ENCODE results near the gene EPO.
"Not testable (repeated sequence)": the region's sequence is repeated elsewhere in the genome, so short reads cannot be mapped to it uniquely, and the experiment has no call there.

Gene EPO

GRCh38 chr7:100736671-100737070 is 16.4 kb downstream of the EPO start:
- Histone ChIP-seq H3K4me1 (ENCODE audit: control insufficient read depth, insufficient read depth, low read length, poor library complexity, severe bottlenecking) (no peaks in the 10 kb centered on the region), H3K9me3 (ENCODE audit: control insufficient read depth, low read length) (no peaks in the 10 kb centered on the region), H3K4me3 (ENCODE audit: insufficient read depth, low read depth, low read length, poor library complexity, severe bottlenecking) (no peak overlapping the region), H3K36me3 (ENCODE audit: control insufficient read depth, insufficient read depth, low read length) (no peaks in the 10 kb centered on the region), H3K27ac (ENCODE audit: insufficient read depth, low read length, poor library complexity, severe bottlenecking) (no peak overlapping the region), H3K27me3 (replicated peaks; ENCODE audit: control insufficient read depth, insufficient read depth, low read length, poor library complexity, severe bottlenecking) (no peaks in the 10 kb centered on the region)
- DNase-seq: no peak

- no peak for DNase-seq
- H3K4me3 ChIP-seq (ENCODE audit: insufficient read depth, low read depth, low read length, poor library complexity, severe bottlenecking): no peak overlapping the region
- H3K27me3 ChIP-seq (replicated peaks; ENCODE audit: control insufficient read depth, insufficient read depth, low read length, poor library complexity, severe bottlenecking): no peaks in the 10 kb centered on the region
- no peaks in the 10 kb centered on the region for H3K9me3 ChIP-seq (ENCODE audit: control insufficient read depth, low read length)
- H3K36me3 ChIP-seq (ENCODE audit: control insufficient read depth, insufficient read depth, low read length): no peaks in the 10 kb centered on the region
- H3K27ac ChIP-seq (ENCODE audit: insufficient read depth, low read length, poor library complexity, severe bottlenecking): no peak overlapping the region
- no peaks in the 10 kb centered on the region for H3K4me1 ChIP-seq (ENCODE audit: control insufficient read depth, insufficient read depth, low read length, poor library complexity, severe bottlenecking)
These were observed 19.7 kb downstream of the EPO start for GRCh38 chr7:100739934-100740333.

GRCh38 chr7:100744605-100745004 is 24.3 kb downstream of the EPO start:
- no peak for DNase-seq
- no peaks in the 10 kb centered on the region for H3K4me1 ChIP-seq (ENCODE audit: control insufficient read depth, insufficient read depth, low read length, poor library complexity, severe bottlenecking)
- no peak overlapping the region for H3K27ac ChIP-seq (ENCODE audit: insufficient read depth, low read length, poor library complexity, severe bottlenecking)
- H3K36me3 ChIP-seq (ENCODE audit: control insufficient read depth, insufficient read depth, low read length): no peaks in the 10 kb centered on the region
- no peak overlapping the region for H3K4me3 ChIP-seq (ENCODE audit: insufficient read depth, low read depth, low read length, poor library complexity, severe bottlenecking)
- no peaks in the 10 kb centered on the region for H3K27me3 ChIP-seq (replicated peaks; ENCODE audit: control insufficient read depth, insufficient read depth, low read length, poor library complexity, severe bottlenecking)
- H3K9me3 ChIP-seq (ENCODE audit: control insufficient read depth, low read length): no peaks in the 10 kb centered on the region

GRCh38 chr7:100745184-100745583 is 24.9 kb downstream of the EPO start:
- H3K9me3 ChIP-seq (ENCODE audit: control insufficient read depth, low read length): no peaks in the 10 kb centered on the region
- no peak for DNase-seq
- H3K4me1 ChIP-seq (ENCODE audit: control insufficient read depth, insufficient read depth, low read length, poor library complexity, severe bottlenecking): no peaks in the 10 kb centered on the region
- no peak overlapping the region for H3K27ac ChIP-seq (ENCODE audit: insufficient read depth, low read length, poor library complexity, severe bottlenecking)
- no peaks in the 10 kb centered on the region for H3K36me3 ChIP-seq (ENCODE audit: control insufficient read depth, insufficient read depth, low read length)
- H3K4me3 ChIP-seq (ENCODE audit: insufficient read depth, low read depth, low read length, poor library complexity, severe bottlenecking): no peak overlapping the region
- H3K27me3 ChIP-seq (replicated peaks; ENCODE audit: control insufficient read depth, insufficient read depth, low read length, poor library complexity, severe bottlenecking): no peaks in the 10 kb centered on the region

- Histone ChIP-seq H3K4me3 (ENCODE audit: insufficient read depth, low read depth, low read length, poor library complexity, severe bottlenecking) (no peak overlapping the region), H3K27ac (ENCODE audit: insufficient read depth, low read length, poor library complexity, severe bottlenecking) (no peak overlapping the region), H3K27me3 (replicated peaks; ENCODE audit: control insufficient read depth, insufficient read depth, low read length, poor library complexity, severe bottlenecking) (no peaks in the 10 kb centered on the region), H3K9me3 (ENCODE audit: control insufficient read depth, low read length) (no peaks in the 10 kb centered on the region), H3K36me3 (ENCODE audit: control insufficient read depth, insufficient read depth, low read length) (no peaks in the 10 kb centered on the region), H3K4me1 (ENCODE audit: control insufficient read depth, insufficient read depth, low read length, poor library complexity, severe bottlenecking) (no peaks in the 10 kb centered on the region)
- DNase-seq: no peak
These were observed 32.7 kb downstream of the EPO start for GRCh38 chr7:100752994-100753393.

- no peak overlapping the region for H3K27ac ChIP-seq (ENCODE audit: insufficient read depth, low read length, poor library complexity, severe bottlenecking)
- no peak for DNase-seq
- no peaks in the 10 kb centered on the region for H3K27me3 ChIP-seq (replicated peaks; ENCODE audit: control insufficient read depth, insufficient read depth, low read length, poor library complexity, severe bottlenecking)
- H3K36me3 ChIP-seq (ENCODE audit: control insufficient read depth, insufficient read depth, low read length): no peaks in the 10 kb centered on the region
- no peak overlapping the region for H3K4me3 ChIP-seq (ENCODE audit: insufficient read depth, low read depth, low read length, poor library complexity, severe bottlenecking)
- no peaks in the 10 kb centered on the region for H3K4me1 ChIP-seq (ENCODE audit: control insufficient read depth, insufficient read depth, low read length, poor library complexity, severe bottlenecking)
- H3K9me3 ChIP-seq (ENCODE audit: control insufficient read depth, low read length): no peaks in the 10 kb centered on the region
These were observed 33.5 kb downstream of the EPO start for GRCh38 chr7:100753750-100754149.

GRCh38 chr7:100759357-100760171 is 39.3 kb downstream of the EPO start:
- no peaks in the 10 kb centered on the region for H3K27me3 ChIP-seq (replicated peaks; ENCODE audit: control insufficient read depth, insufficient read depth, low read length, poor library complexity, severe bottlenecking)
- DNase-seq: no peak
- H3K4me1 ChIP-seq (ENCODE audit: control insufficient read depth, insufficient read depth, low read length, poor library complexity, severe bottlenecking): no peaks in the 10 kb centered on the region
- no peak overlapping the region for H3K4me3 ChIP-seq (ENCODE audit: insufficient read depth, low read depth, low read length, poor library complexity, severe bottlenecking)
- H3K9me3 ChIP-seq (ENCODE audit: control insufficient read depth, low read length): no peaks in the 10 kb centered on the region
- H3K36me3 ChIP-seq (ENCODE audit: control insufficient read depth, insufficient read depth, low read length): no peaks in the 10 kb centered on the region
- no peak overlapping the region for H3K27ac ChIP-seq (ENCODE audit: insufficient read depth, low read length, poor library complexity, severe bottlenecking)

- not testable (repeated sequence) for DNase-seq; H3K36me3 ChIP-seq (ENCODE audit: control insufficient read depth, insufficient read depth, low read length); H3K27ac ChIP-seq (ENCODE audit: insufficient read depth, low read length, poor library complexity, severe bottlenecking); H3K4me1 ChIP-seq (ENCODE audit: control insufficient read depth, insufficient read depth, low read length, poor library complexity, severe bottlenecking); H3K9me3 ChIP-seq (ENCODE audit: control insufficient read depth, low read length); H3K4me3 ChIP-seq (ENCODE audit: insufficient read depth, low read depth, low read length, poor library complexity, severe bottlenecking); H3K27me3 ChIP-seq (replicated peaks; ENCODE audit: control insufficient read depth, insufficient read depth, low read length, poor library complexity, severe bottlenecking)
These were observed 42.6 kb downstream of the EPO start for GRCh38 chr7:100762841-100763240.

- H3K9me3 ChIP-seq (ENCODE audit: control insufficient read depth, low read length): no peaks in the 10 kb centered on the region
- H3K4me3 ChIP-seq (ENCODE audit: insufficient read depth, low read depth, low read length, poor library complexity, severe bottlenecking): no peak overlapping the region
- H3K27me3 ChIP-seq (replicated peaks; ENCODE audit: control insufficient read depth, insufficient read depth, low read length, poor library complexity, severe bottlenecking): no peaks in the 10 kb centered on the region
- no peaks in the 10 kb centered on the region for H3K36me3 ChIP-seq (ENCODE audit: control insufficient read depth, insufficient read depth, low read length)
- no peak overlapping the region for H3K27ac ChIP-seq (ENCODE audit: insufficient read depth, low read length, poor library complexity, severe bottlenecking)
- DNase-seq: no peak
- H3K4me1 ChIP-seq (ENCODE audit: control insufficient read depth, insufficient read depth, low read length, poor library complexity, severe bottlenecking): no peaks in the 10 kb centered on the region
These were observed 43.4 kb downstream of the EPO start for GRCh38 chr7:100763556-100764140.

GRCh38 chr7:100764841-100765240 is 44.6 kb downstream of the EPO start:
- no peak overlapping the region for H3K27ac ChIP-seq (ENCODE audit: insufficient read depth, low read length, poor library complexity, severe bottlenecking)
- no peak overlapping the region for H3K4me3 ChIP-seq (ENCODE audit: insufficient read depth, low read depth, low read length, poor library complexity, severe bottlenecking)
- H3K27me3 ChIP-seq (replicated peaks; ENCODE audit: control insufficient read depth, insufficient read depth, low read length, poor library complexity, severe bottlenecking): no peaks in the 10 kb centered on the region
- no peaks in the 10 kb centered on the region for H3K9me3 ChIP-seq (ENCODE audit: control insufficient read depth, low read length)
- H3K36me3 ChIP-seq (ENCODE audit: control insufficient read depth, insufficient read depth, low read length): no peaks in the 10 kb centered on the region
- H3K4me1 ChIP-seq (ENCODE audit: control insufficient read depth, insufficient read depth, low read length, poor library complexity, severe bottlenecking): no peaks in the 10 kb centered on the region
- no peak for DNase-seq
